H1 (cell line): ENCODE measurements around the gene FCN2.

Experiments used
- CBX5 ChIP-seq: fragments of 300-800, 300-1000 bp; sonication (generic); IDR thresholded peaks from 2 replicates; pipeline ENCODE4 v1.7.1; 2016; ENCODE audit warnings: antibody characterized with exemption, low read length, low read depth
- CEBPB ChIP-seq: IDR thresholded peaks from 2 replicates; pipeline ENCODE4 v1.6.1; 2012; ENCODE audit warnings: low read depth, low read length
- CHD1 ChIP-seq: IDR thresholded peaks from 2 replicates; pipeline ENCODE4 v1.6.1; 2012; ENCODE audit warnings: low read depth, low read length, improper control_type of control experiment
- EP300 ChIP-seq, 2 experiments: IDR thresholded peaks; 1 replicate in 1 of 2; 2 replicates in 1 of 2; pipeline ENCODE4 v1.6.1; 2011 to 2012; ENCODE audit warnings: low read depth in 2 of 2, low read length in 2 of 2, mild to moderate bottlenecking in 2 of 2, borderline replicate concordance in 1 of 2, inconsistent platforms in 1 of 2, moderate library complexity in 1 of 2
- GABPA ChIP-seq: IDR thresholded peaks from 2 replicates; pipeline ENCODE4 v1.6.1; 2011; ENCODE audit warnings: mild to moderate bottlenecking, low read length, moderate library complexity, borderline replicate concordance; ENCODE audit not compliant: insufficient read depth
- KDM1A ChIP-seq: fragments of 200-600, 300-600 bp; sonication (generic); IDR thresholded peaks from 2 replicates; pipeline ENCODE4 v1.7.1; 2016; ENCODE audit warnings: mild to moderate bottlenecking, low read length, borderline replicate concordance
- KDM5A ChIP-seq: fragments of 200-600 bp; IDR thresholded peaks from 2 replicates; pipeline ENCODE4 v1.7.1; 2012; ENCODE audit warnings: mild to moderate bottlenecking, low read length, inconsistent platforms, mixed read lengths
- POLR2A ChIP-seq, 2 experiments: IDR thresholded peaks; 1 replicate in 1 of 2; 2 replicates in 1 of 2; pipeline ENCODE4 v1.6.1; 2011; ENCODE audit warnings: low read depth in 2 of 2, low read length in 2 of 2, mild to moderate bottlenecking in 2 of 2; ENCODE audit errors: control extremely low read depth in 1 of 2
- POLR2AphosphoS5 ChIP-seq: IDR thresholded peaks from 2 replicates; pipeline ENCODE4 v1.6.1; 2011; ENCODE audit warnings: low read depth, low read length
- RAD21 ChIP-seq, 2 experiments: IDR thresholded peaks in 1 of 2; conservative IDR thresholded peaks in 1 of 2; 2 replicates each; pipeline ENCODE4 v1.6.1; 2011; ENCODE audit warnings: low read depth in 2 of 2, low read length in 2 of 2, improper control_type of control experiment in 1 of 2, inconsistent platforms in 1 of 2, mild to moderate bottlenecking in 1 of 2, moderate library complexity in 1 of 2
- SRF ChIP-seq: IDR thresholded peaks from 2 replicates; pipeline ENCODE4 v1.6.1; 2011; ENCODE audit warnings: mild to moderate bottlenecking, low read depth, low read length, moderate library complexity
- TF ChIP-seq, protein P1 (sequence below), 3 experiments: IDR thresholded peaks; 1 replicate in 2 of 3; 2 replicates in 1 of 3; pipeline versions ENCODE4 v1.5.1 to v1.6.1; 2011; ENCODE audit warnings: low read length in 3 of 3, mild to moderate bottlenecking in 3 of 3, inconsistent platforms in 2 of 3, low read depth in 1 of 3, moderate library complexity in 1 of 3; ENCODE audit not compliant: insufficient read depth in 1 of 3; ENCODE audit errors: control extremely low read depth in 1 of 3
- TF ChIP-seq, protein P2 (sequence below): IDR thresholded peaks from 2 replicates; pipeline ENCODE4 v1.6.1; 2012; ENCODE audit warnings: inconsistent platforms

DNA sequence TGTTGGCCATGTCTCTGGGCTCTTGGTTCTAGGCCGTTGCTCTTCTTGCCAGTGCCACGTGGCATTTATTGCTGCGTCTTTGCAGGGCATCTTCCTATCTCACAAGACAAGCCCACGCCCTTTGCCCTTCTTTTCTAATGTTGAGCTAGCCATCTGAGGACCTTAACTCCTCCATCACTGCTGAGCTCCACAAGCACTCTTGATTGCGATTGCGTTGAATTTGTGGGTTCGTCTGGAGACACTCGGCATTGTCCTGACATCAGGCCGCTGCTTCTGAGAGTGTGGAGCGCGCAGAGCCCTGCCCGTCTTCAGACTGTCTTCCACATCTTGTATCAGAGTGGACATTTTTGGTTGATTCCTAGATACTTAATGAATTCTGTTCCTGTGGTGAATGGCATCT, 51.6 kb downstream of the FCN2 start:
- TF ChIP-seq KDM1A (no peak), EP300 (IDR thresholded peaks at IDR 0.05; ENCODE audit: borderline replicate concordance in 1 of 2, low read depth in 2 of 2, low read length in 2 of 2) (no peak), POLR2AphosphoS5 (no peak), GABPA (no peak), RAD21 (IDR thresholded peaks at IDR 0.05 in 1 of 2, conservative IDR thresholded peaks at IDR 0.05 in 1 of 2; ENCODE audit: low read depth in 2 of 2, low read length in 2 of 2) (no peak), CHD1 (no peak), SRF (no peak), CEBPB (no peak), CBX5 (no peak), POLR2A (IDR thresholded peaks at IDR 0.05; ENCODE audit: control extremely low read depth in 1 of 2, low read depth in 2 of 2, low read length in 2 of 2) (no peak), KDM5A (no peak)
- TF ChIP-seq, protein P1, sequence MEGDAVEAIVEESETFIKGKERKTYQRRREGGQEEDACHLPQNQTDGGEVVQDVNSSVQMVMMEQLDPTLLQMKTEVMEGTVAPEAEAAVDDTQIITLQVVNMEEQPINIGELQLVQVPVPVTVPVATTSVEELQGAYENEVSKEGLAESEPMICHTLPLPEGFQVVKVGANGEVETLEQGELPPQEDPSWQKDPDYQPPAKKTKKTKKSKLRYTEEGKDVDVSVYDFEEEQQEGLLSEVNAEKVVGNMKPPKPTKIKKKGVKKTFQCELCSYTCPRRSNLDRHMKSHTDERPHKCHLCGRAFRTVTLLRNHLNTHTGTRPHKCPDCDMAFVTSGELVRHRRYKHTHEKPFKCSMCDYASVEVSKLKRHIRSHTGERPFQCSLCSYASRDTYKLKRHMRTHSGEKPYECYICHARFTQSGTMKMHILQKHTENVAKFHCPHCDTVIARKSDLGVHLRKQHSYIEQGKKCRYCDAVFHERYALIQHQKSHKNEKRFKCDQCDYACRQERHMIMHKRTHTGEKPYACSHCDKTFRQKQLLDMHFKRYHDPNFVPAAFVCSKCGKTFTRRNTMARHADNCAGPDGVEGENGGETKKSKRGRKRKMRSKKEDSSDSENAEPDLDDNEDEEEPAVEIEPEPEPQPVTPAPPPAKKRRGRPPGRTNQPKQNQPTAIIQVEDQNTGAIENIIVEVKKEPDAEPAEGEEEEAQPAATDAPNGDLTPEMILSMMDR (IDR thresholded peaks at IDR 0.05; ENCODE audit: control extremely low read depth in 1 of 3, insufficient read depth in 1 of 3, low read depth in 1 of 3, low read length in 3 of 3) = no peak
- TF ChIP-seq, protein P2, sequence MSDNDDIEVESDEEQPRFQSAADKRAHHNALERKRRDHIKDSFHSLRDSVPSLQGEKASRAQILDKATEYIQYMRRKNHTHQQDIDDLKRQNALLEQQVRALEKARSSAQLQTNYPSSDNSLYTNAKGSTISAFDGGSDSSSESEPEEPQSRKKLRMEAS = no peak
